Activated T-cell treated with anti-CD3 and anti-CD28 coated beads, Interleukin-2, amount 50 U/mL, for 48 hours (primary cell): ENCODE data around the gene FAM174C.

Experiments
- DNase-seq, 2 experiments: peaks; one replicate each; pipeline ENCODE4 v3.0.0-alpha.2; 2020

Gene FAM174C

DNA sequence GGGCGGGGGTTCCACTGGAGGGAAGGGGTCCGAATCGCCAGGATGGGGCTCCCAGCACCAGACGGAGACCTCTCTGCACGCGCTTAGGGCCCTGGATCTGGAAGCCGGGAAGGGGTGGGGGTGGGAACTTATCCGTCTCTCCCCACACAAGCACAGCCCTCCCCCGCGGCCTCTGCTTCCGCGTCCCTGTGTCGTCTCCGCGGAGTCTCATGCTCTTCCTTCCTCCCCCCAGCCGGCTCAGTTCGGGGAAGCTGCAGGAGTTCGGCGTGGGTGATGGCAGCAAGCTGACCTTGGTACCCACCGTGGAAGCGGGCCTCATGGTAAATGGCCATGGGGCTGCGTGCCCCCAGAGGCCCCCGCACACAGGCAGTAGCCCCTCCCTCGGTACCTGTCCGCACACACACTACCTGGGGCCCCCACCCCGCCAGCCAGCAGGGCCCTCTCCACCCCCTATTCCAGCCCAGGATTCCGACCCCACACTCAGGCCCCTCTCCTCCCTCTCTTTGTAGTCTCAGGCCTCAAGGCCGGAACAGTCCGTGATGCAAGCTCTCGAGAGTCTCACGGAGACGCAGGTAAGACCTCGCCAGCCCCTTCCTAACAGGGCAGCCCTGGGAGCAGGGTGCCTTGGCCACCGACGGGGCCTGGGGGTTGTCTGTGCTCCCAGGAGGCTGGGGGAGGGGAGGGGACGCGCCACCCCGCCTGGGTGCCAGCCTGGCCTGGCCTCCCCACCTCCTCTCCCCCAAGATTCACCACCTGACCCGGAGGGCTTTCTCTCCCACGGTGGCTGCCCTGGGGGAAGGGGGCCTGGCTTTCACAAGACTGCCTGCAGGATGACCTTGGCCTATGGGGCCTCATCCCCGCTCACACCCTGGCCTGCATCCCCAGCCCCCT is 23.8 kb upstream of the FAM174C start:
- peak; percentile 78 to 79 for DNase-seq

DNA sequence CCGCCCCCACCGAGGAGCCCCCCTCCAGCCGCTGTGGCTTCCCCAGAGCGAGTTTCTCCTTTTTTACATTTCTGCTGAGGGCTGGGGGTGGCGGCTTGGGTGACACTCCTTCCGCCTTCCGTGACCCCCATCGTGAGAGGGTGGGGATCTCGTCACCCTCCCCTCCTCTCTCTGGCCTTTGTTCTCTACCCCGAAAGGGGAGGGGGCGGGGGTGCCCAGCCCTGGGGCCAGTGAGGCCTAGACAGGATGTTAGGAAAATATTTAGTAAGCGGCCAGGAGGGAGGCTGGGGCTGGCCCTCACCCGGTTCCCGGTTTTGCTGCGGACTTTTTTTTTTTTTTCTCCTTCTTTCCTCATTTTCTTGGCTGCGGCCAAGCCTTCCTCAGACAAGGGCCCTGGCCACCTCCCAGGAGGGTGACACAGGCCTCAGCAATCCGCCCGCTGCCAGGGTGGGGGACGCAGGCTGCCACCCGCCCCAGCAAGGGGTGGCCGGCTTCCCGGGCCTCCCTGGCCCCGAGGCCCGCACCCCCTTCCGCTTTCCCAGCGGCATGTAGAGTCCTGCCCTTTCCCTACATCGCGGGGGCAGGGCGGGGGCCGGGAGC is 23.0 kb upstream of the FAM174C start:
- peak in 1 of 2 experiments; percentile 76 for DNase-seq

DNA sequence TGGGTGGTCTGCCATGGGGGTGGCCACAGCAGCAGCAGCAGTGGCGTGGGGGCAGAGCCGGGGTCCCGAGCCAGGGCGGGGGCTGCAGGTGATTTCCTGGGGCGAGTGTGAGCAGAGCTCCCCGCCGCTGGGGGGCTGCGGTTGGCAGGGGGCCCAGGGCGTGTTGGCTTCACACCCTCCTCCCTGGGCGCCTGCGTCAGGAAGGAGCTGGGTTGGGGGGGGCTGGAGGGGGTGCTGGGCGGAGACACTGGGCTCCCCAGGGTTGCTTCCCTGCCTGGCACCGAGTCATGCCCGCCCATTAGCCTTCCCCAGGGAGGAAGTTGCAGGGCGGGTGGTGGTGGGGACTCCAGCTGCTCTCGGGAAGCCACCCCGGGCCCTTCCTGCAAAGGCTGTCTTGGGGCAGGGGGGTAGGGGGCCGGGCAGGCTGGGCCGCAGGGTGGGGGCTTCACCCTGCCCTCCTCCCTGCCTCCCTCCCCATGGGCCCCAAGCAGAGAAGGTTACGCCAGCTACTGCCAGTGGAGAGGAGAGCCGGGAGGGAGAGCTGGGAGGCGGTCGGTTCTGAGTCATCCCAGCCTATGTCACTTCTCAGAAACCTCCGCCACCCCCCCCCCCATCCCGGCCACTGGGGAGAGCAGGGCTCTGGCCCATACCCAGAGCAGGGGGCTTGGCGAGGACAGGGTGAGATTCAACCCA is 22.4 kb upstream of the FAM174C start:
- peak; percentile 81 to 85 for DNase-seq

DNA sequence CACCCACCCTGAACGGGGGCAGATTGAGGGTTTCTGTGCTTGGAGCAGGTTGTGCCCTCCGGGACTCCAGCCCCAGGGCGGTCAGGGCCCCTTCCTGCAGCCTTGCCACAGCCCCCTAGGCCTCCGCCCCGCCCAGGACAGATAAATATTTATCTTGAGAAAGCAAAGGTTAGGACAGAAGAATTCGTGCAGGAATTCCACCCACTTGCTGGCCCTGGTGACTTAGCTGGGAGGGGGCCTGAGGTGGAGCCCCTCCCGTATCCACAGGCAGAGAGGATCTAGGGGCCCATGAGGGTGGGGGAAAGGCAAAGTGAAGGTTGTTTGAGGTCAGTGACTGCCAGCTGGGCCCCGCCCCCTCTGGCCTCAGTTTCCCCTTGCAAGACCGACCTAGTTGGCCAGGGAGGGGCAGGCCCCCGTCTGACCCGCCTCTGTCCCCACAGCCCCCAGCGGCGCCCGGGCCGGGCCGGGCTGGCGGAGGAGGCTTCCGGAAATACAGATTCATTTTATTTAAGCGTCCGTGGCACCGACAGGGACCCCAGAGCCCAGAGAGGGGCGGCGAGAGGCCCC is 21.7 kb upstream of the FAM174C start:
- no peak for DNase-seq

DNA sequence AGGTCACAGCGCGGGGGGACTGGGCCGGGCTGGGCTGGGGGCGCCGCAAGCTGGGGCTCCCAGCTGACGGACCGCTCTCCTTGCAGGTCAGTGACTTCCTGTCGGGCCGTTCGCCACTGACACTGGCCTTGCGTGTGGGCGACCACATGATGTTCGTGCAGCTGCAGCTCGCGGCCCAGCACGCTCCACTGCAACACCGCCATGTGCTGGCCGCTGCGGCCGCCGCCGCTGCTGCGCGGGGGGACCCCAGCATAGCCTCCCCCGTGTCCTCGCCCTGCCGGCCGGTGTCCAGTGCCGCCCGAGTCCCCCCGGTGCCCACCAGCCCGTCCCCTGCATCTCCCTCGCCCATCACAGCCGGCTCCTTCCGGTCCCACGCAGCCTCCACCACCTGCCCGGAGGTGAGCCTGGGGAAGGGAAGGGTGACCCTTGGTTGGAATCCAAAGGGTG is 21.2 kb upstream of the FAM174C start:
- DNase-seq, result no peak

DNA sequence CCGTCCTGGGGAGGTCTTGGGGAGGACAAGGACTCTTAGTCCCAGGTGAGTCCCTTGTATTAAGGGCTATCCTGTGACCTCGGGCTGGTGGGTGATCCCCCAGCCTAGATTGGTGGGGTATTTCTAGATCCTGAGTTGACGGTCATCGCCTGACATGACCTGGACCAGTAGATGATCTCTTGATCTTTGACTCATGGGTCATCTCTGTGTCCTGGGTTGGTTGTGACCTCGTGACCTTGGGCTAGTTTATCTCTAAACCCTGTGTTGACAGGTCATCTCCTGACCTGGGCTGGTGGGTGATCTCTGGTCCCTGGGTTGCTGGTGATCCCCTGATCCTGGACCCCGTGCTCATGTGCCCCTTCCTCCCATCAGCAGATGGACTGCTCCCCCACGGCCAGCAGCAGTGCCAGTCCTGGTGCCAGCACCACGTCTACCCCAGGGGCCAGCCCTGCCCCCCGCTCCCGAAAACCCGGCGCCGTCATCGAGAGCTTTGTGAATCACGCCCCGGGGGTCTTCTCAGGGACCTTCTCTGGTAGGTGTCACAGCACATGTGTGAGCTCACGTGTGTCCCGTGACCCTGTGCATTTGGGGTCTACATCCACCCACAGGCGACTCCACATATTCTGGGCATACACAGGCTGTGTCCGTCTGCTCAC is 20.7 kb upstream of the FAM174C start:
- no peak for DNase-seq

DNA sequence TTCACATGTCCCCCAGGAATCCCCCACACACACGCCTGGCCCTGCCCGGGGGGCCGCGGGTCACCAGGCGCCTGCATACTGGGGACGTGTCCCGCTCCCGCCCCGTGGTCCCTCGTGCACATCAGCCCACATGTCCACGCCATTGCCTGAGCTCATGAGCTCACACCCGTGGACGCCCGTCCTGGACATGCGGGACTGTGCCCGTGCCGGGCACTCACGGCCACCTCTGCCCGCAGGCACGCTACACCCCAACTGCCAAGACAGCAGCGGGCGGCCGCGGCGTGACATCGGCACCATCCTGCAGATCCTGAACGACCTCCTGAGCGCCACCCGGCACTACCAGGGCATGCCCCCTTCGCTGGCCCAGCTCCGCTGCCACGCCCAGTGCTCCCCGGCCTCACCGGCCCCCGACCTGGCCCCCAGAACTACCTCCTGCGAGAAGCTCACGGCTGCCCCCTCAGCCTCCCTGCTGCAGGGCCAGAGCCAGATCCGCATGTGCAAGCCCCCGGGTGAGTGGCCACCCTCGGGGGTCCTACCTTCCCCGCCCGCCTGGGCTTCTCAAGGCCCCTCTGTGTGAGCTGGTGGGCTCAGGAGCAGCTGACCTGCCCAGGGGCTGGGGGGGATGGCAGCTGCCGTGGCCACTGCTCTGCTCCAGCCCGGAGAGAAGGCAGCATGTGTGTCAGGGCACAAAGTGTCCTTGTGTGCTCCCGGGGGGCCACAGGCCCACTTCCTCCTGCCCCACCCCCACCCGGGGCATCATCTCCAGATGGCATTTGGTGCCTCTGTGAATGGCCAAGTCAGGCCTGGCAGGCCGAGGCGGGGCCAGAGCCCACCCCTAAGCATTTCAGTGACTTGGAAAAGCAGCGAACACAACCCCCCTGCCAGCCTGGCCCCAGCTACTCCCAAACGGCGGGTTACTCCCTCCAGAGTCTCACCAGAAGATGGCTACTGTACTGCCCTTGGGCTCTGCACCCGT is 19.9 kb upstream of the FAM174C start:
- no peak for DNase-seq

DNA sequence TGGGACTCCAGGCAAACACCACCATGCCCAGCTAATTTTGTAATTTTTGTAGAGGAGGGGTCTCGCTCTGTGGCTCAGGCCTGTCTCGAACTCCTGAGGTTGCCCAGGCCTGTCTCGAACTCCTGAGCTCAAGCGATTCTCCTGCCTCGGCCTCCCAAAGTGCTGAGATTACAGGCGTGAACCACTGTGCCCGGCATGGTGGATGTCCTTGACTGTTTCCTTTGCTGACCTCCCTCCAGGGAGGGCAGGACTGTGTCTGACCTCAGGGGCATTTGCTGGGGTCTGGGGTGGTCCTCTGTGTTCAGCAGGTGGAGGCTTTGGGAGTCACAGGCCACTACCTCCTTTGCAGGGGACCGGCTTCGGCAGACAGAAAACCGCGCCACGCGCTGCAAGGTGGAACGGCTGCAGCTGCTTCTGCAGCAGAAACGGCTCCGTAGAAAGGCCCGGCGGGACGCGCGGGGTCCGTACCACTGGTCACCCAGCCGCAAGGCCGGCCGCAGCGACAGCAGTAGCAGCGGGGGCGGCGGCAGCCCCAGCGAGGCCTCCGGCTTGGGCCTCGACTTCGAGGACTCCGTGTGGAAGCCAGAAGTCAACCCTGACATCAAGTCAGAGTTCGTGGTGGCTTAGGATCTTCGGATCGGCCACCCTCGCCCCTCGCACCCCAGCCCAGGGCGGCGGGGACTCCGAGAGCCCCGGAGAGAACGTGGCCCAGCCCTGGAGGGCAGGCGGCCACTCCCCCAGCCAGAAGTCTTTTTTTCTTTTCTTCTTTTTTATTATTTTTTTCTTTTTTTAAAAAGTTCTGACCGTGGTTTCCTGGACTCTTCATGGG is 18.5 kb upstream of the FAM174C start:
- DNase-seq, result no peak

DNA sequence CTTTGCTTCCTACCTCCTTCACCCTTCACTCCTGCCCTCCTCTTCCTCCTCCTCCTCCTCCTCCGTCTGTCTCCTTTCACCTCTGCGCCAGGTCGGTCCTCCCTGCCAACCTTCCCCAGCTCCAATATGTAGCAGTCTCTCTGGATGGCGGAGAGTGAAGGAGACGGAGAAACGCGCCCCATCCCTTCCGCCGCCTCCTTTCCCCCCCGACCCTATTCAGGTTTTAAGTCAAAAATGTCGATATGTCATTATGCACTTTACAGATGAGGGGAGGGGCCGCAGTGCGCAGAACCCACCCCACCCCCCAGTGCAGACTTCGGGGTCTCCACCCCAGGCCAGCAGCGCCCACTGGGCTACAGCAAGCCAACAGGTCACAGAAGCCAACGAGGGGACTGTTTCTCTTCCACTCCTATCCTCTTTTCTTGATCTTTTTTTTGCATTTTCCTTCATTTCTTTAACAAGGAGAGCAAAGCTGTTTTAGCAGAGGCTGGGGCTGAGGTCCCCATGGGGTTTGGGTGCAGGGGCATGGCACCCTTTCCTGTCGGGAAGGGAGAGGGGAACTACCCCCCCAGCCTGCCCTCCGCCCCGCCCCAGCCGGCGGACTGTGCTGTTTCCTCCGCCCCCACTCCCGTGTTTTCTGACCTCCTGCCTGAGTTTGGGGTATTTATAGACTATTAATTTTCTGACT is 17.7 kb upstream of the FAM174C start:
- DNase-seq, result no peak

DNA sequence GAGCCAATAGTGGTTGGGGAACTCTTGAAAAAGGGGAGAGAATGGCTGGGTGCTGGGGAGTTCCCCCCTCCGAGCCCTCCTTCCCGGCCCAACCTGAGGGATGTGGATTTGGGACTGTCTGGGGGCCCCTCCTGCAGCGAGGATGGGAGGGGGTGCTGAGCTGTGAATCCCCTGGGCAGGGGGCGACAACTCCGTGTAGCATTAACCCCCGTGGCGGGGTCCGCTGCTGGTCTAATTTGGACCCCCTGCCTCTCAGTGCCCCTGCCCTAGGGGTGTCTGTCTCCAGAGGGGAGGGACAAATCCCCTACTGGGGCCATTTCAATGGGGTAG is 17.2 kb upstream of the FAM174C start:
- no peak for DNase-seq

DNA sequence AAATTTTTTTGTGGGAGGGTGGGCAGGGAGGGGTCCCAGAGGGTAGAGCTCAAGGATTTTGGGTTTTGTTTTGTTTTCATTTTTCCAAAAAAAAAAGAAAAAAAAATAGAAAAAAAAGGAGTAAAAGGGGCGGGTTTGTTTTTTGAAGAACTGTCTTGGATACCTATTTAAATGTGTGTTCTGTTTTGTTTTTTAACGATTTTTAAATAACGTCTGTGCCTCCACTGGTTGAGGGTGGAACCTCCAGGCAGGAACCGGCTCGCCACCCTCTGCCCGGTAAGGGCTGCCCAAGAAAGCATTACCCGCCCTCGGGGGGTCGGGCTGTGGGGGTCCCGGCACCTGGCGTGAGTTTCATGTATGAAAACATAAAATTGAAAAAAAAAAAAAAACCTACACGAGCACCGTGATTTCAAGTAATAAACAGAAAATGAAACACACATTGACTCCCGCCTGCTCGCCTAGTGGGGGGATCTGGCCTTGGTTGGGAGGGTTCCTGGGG is 16.6 kb upstream of the FAM174C start:
- DNase-seq, result no peak

DNA sequence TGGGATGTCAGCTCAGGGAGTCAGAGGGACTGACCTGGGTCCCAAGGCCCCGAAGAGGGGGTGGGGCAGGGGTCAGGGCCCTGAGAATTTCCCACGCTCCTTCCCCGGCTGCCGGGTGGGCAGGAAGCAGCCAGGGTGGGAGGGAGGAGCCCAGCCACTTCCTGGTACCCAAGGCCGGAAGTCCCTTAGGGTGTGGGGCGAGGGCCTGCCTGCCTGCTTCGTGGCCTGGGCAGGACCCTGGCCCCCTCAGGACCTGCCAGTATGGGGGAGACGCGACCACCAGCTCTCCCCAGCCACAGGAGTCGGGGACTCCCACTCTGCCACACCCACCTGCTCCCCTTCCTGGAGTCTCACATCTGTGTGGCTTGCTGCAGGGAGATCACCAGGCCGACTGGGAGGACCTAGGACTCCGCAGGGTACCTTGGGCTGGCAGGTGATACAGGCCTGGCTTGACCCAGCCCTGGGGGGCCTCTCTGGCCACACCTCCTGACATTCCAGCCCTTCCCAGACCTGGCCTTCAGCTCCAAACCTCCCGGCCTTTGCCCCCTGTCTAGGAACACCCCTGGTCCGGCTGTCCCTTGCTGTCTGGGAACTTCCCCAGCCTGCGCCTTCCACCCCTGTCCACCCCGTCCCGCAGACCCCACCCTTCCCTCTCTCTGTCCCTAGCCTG is 16.0 kb upstream of the FAM174C start:
- DNase-seq, result peak; percentile 82 to 86

DNA sequence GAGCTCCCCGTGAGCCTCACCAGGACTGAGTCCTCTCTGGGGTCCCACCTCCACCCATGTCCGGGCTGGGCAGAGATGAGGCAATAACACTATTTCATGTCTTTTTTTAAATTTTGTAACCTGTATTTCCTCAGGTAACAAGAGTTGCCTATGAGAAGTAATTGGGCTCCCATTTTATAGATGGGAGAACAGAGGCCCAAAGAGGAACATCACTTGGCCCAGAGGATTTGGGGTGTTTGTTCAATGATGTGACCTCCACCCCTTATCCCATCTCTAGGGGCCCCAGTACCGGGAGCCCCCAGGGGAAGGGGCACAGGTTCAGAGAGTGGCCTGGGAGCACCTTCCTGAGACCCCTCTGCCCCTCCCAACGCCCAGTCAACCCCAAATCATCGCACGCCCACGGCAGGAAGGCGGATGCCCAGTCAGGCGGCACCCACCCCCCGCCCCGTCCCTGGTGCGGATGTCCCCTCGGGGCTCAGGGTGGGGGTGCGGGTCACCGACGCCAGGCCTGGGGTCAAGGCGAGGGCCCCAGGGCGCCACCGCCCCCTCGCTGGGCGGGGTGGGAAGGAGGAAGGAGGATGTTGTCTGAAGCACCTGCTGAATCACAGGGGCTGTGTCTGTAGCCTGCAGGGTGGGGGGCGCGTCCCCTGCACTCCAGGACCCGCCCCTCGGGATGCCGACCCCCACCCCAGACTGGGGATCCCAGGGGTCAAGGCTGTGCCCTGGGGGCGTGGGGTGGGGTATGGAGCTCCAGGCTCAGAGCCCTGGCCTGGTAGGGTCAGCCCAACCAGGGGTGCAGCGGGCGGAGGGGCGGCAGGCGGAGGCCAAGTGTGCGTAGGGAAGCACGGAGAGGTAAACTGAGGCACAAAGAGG is 15.2 kb upstream of the FAM174C start:
- DNase-seq, result peak; percentile 73 to 78

DNA sequence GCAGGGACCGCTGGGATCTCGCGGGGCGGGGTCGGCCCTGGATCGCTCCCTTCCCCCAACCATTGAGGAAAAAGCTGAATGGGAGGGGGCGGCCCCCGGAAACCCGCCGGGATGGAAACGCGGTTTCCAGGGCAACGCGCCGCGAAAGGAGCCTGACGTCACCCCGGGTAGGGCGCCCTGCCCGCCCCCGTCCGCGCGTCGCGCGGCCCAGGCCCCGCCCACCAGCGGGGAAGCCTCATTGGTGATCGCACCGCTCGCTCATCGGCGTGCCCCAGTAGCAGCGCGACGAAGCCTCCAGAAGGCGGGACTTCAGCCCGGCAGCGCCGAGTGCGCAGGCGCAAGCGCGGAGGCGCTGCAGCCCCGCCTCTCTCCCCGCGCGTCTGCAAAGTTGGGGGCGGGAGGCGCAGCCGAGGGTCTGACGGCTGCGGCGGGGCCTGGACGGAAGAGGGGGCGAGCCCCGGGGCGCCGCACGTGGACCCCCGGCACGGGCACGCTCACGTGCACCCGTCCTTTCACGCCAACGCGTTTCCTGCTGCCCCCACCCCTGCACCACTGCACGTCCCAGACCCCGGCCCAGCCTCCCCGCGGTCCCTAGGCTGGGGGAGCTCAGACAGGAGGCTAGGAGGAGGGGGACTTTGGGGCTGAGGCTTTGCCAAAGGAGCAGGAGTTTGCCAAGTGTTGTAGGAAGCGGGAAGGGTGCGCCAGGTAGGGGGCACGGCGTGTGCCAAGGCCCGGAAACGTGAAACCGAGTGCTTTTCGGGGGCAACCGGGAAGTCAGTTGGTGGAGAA is 14.4 kb upstream of the FAM174C start:
- DNase-seq, result peak; percentile 97 to 99

DNA sequence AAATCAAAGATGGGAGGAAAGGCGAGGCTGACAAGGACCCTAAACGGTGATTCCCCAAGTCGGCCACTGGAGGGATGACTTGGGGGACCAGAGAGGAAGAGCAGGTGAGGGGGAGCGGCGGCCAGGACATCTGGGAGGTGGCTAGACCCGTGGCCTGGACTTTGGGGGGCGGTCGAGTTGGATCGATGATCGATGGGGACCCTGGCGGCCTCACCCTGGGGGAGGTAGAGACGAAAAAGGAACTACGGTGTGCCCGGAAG is 13.9 kb upstream of the FAM174C start:
- no peak for DNase-seq

DNA sequence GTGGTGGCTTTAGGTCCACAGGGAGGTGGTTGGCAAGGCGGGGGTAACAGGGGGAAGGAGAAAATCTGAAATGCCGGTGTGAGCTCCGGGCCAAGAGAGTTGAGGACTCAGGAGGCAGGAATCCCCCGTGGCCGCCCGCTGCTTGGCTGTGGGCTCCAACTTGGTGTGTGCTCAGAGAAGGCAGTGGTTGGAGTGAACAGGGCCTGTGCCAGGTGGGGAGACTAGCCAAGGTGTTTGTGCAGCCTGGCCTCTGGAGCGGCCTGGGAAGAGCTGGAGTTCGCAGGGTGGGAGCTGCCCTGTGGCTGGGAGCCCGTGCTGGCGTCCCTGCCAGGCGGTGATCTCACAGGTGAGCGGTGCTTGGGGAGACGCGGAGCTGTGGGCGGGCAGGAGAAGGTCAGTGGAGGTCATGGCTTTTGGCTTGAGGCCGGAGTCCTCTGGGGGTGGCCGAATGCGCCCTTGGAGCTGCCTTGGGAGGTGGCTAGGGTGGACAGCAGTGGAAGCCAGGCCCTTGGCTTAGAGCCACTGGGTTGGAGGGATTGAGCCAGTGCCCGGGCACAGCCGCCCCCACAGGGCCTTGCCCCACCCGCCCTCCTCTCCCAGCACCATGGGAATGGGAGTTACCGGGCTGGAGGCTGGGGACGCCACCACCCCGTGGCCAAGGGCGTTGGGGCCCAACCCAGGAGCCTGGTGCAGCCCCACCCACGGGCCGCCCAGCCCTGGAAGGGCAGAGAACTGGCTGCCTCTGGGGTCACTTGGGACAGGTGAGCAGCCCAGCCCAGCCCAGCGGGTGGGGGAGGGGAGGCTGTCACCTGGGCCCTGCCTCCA is 13.3 kb upstream of the FAM174C start:
- no peak for DNase-seq

DNA sequence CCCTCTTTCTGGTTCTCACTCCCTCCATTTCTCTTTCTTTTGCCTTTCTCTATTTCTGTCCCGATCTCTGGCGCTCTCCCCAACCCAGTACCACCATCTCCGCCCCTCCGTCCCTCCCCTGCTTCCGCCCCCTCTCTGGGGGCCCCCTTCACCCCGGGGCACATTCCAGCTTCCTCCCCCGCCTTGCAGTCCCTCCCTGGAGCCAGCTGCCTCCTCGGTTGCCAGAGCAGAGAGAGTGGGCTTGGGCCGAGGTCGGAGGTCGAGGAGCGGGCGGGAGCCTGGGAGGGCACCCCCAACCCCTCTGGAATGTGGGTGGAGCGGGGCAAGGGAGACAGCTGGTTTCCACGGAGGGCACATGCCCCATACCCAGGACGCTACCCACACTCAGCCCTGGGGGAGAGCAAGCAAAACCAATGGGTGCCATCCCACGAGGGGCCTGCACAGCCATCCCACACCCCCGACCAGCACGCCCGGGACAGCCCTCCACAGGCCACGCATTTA is 12.7 kb upstream of the FAM174C start:
- DNase-seq, result no peak
